T47D (cell line): ENCODE measurements around the gene TMPRSS9.
"Not testable (repeated sequence)": the region's sequence is repeated elsewhere in the genome, so short reads cannot be mapped to it uniquely, and the experiment has no call there.

Source experiments
- DNase-seq, 2 experiments: peaks; one replicate each; pipeline versions ENCODE4 v3.0.0 to v3.0.0-alpha.2; 2011 to 2012; ENCODE audit warnings: low read depth in 1 of 2, low spot score in 1 of 2
- JUND ChIP-seq: IDR thresholded peaks from 2 replicates; pipeline ENCODE4 v1.6.1; 2012; ENCODE audit warnings: low read depth
- in situ Hi-C: cut with HindIII; loops from 2 replicates; pipeline ENCODE4 v1.10.0; 2016; ENCODE audit warnings: low sequenced_read_pairs, low pct_unique_long_range_greater_than_20kb

Gene TMPRSS9

DNA sequence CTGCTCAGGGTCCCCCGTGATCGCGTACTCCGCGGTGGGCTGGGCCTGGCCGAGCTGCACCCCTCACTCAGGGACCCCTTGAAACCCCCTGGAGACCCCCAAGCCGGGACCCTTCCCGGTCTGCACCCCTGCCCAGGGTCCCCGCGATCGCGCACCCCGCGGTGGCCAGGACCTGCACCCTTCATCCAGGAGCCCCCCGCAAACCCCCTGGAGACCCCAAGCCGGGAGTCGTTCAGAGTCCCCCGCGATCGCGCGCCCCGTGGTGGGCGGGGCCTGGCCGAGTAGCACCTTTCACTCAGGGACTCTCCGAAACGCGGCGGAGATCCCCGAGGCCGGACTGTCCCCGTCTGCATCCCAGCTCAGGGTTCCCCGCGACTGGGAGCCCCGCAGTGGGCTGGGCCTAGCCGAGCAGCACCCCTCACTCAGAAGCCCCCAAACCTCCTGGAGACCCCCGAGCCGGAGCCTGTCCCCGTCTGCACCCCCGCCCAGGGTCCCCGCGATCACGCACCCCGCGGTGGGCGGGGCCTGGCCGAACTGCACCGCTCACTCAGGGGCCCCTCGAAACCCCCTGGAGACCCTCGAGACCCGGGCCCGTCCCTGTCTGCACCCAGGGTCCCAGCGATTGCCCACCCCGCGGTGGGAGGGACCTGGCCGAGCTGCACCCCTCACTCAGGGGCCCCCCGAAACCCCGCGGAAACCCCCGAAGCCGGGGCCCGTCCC lies 95.9 kb downstream of the TMPRSS9 start:
- DNase-seq = peak; percentile 40 to 60
- in situ Hi-C loops = no loop called here
- no peak for TF ChIP-seq JUND

DNA sequence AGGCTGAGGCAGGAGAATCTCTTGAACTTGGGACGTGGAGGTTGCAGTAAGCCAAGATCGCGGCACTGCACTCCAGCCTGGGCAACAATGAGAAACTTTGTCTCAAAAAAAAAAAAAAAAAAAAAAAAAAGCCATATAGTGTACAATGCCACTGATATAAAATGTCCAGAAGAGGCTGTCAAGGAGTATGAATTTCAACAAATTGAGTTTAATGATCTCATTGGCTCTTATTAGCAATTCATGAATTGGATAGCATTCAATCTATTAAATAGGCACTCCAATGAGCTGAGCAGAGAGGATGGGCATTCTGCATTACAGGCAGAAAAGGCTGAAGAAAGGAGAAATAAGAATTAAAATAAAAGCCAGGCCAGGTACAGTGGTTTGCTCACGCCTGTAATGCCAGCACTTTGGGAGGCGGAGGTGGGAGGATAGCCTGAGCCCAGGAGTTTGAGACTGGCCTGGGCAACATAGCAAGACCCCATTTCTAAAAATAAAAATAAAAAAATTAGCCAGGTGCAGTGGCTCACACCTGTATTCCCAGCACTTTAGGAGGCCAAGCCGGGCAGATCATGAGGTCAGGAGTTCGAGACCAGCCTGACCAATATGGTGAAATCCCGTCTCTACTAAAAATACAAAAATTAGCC lies 97.5 kb downstream of the TMPRSS9 start:
- no peak for TF ChIP-seq JUND
- DNase-seq = no peak
- in situ Hi-C loops = no loop called here

DNA sequence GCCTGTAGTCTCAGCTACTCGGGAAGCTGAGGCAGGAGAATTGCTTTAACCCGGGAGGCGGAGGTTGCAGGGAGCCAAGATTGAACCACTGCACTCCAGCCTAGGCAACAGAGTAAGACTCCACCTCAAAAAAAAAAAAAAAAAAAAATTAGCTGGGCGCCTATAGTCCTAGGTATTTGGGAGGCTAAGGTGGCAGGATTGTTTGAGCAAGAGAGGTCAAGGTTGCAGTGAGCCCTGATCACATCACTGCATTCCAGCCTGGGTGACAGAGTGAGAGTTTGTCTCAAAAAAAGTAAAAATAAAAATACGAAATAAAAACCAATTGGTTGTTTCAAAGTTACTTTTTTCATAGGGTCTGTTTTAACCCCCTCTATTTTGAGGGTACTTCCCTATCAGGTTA lies 98.0 kb downstream of the TMPRSS9 start:
- no peak for DNase-seq
- no peak for TF ChIP-seq JUND
- in situ Hi-C loops = no loop called here

DNA sequence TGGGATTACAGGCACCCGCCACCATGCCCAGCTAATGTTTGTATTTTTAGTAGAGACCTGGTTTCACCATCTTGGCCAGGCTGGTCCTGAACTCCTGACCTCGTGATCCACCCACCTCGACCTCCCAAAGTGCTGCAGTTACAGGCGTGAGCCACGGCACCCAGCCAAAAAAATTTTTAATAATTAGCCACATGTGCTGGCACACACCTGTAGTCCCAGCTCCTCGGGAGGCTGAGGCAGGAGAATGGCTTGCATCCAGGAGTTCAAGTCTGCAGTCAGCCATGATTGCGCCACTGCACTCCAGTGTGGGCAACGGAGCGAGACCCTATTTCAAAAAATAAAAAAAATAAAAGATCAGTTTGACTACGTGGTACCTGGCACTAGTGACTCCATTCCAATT lies 98.7 kb downstream of the TMPRSS9 start:
- in situ Hi-C loops, DNase-seq: not testable (repeated sequence)

DNA sequence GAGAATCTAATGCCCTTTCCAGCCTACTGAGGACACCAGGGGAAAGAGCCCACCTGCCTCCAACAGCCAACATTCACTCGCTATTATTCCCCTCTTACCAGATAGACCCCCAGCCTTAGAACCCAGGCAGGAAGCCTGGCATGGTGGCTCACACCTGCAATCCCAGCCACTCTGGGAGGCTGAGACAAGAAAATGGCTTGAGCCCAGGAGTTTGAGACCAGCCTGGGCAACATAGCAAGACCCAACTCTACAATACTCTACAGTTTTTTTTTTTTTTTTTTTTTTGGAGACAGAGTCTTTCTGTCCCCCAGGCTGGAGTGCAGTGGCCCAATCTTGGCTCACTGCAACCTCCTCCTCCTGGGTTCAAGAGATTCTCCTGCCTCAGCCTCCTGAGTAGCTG lies 100.2 kb downstream of the TMPRSS9 start:
- DNase-seq = no peak
- TF ChIP-seq JUND = no peak
- in situ Hi-C loops = no loop called here

DNA sequence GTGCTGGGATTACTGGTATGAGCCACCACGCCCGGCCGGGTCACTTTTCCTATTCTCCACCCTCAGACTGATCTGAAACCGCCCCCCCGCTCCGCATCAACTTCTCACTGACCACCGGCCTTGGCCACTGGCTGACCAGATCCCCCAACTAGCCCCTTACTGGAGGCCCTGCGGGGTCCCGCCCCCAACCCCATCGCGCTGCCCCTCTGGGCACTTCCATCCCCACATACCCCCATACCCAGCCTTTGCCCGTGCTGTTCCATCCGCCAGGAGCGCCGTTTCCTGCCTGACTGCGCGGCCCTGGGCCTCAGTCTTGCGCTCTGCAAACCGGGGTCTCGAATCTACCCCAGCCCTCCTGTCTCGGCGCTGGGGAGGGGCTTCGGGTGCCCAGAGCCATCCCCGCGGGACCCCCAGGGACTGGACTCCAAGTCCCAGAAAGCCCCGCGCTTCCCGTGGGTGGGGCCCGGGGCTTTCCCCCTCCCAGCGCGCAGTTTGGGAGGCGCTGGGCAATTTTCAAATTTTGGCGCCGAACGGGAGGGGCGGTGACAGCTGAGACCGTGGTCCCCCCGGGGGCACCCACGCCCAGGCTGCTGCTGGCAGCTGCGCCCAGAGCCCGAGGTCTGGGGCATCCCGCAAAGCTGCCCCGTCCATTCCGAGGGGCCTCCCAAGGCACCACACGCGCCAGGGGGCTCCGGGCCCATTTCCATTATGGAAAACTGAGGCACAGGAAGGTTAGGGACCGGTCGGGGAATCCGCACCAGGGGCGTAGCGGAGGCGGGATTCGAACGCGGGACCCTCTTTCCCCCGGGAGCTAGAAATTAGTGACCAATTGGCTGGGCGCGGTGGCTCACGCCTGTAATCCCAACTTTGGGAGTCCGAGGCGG lies 101.9 kb downstream of the TMPRSS9 start:
- TF ChIP-seq JUND = no peak
- in situ Hi-C loops = no loop called here

GRCh38 chr19:2462635-2463421 lies 102.8 kb downstream of the TMPRSS9 start:
- TF ChIP-seq JUND = peak; percentile 97
- in situ Hi-C loops = no loop called here
- peak; percentile 60 to 99 for DNase-seq

More for the DNA sequence above, 101.9 kb downstream of the TMPRSS9 start:
- peak; percentile 59 to 89 for DNase-seq

GRCh38 chr19:2463694-2464093 lies 103.6 kb downstream of the TMPRSS9 start:
- in situ Hi-C loops, DNase-seq: not testable (repeated sequence)

DNA sequence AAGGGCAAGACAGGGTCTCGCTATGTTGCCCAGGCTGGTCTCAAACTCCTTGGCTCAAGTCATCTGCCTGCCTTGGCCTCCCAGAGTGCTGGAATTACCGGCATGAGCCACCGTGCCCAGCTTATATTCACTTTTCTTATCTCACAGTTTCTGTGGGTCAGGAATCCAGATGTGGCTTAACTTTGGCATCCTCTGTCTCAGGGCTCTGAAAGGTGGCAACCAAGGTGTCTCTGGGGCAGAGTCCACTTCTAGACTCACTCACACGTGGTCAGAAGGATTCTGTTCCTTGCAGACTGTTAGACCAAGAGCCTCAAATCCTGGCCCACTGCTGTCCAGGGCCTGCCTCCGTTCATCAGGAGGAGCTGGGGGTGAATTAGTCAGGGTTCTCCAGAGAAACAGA lies 104.3 kb downstream of the TMPRSS9 start:
- in situ Hi-C loops = no loop called here
- no peak for TF ChIP-seq JUND
- DNase-seq = no peak

DNA sequence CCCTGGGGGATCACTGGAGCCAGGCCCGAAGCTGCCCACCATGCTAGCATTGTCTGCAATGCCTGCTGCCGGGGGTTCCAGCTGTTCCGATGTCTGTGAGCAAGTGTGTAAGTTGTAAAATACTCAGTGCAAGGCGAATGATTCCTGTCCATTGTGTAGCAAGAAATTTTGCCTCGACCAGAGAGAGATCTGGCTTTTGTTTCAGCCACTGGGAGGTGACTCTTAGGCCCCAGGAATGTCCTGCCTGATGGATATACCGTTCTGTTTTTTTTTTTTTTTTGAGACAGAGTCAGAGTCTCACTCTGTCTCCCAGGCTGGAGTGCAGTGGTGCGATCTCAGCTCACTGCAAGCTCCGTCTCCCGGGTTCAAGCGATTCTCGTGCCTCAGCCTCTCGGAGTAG lies 108.5 kb downstream of the TMPRSS9 start:
- DNase-seq = no peak
- in situ Hi-C loops = no loop called here
- TF ChIP-seq JUND = no peak

DNA sequence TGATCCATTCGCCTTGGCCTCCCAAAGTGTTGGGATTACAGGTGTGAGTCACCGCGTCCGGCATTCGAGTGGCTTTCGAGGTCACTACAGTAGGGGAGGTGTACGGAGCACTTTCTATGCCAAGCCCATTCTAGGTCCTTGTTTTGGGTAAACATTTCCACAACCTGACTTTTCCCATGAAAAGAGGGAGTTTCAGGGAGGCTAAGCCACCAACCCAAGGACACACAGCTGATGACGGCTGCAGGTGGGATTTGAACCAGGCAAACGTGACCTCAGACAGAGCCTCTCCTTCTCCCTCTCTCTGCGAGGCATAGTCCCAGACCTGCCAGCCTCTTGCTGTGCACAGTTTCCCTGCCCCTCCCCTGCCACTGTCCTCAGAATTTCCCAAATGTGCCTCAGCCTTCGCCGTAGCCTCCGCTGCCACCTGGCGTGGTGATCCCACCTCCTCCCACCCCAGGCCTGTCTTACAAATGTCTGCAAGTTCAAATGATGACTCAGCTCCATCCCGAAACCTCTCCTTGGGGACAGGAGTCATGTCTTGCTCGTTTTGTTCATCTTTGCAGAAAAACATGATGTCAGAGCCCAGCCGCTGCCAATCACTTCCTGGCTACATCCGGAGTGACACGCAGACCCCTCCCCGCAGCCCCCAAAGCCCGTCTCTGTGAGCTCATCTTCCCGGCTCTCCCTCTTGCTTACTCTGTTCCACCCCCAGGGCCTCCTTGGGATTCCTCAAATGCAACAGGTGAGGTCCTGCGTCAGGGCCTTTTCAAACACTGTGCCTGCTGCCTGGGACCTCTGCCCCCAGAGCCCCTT lies 109.2 kb downstream of the TMPRSS9 start:
- in situ Hi-C loops = no loop called here
- DNase-seq = no peak

DNA sequence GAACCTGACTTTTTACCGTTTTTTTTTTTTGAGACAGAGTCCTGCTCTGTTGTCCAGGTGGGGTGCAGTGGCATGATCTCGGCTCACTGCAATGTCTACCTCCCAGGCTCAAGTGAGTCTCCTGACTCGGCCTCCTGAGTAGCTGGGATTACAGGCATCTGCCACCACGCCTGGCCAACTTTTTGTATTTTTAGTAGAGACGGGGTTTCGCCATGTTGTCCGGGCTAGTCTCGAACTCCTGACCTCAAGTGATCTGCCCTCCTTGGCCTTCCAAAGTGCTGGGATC lies 109.8 kb downstream of the TMPRSS9 start:
- DNase-seq, in situ Hi-C loops: not testable (repeated sequence)

More for the DNA sequence above, 109.2 kb downstream of the TMPRSS9 start:
- no peak for TF ChIP-seq JUND
